IMR-90 (cell line): ENCODE measurements around the gene PLBD2. TPM values are rescaled to one million over a fixed set of nuclear protein-coding genes. Genes with fewer than 3 reads are reported as not detected.

ENCODE experiments used
- ATAC-seq: fragments of 200-7000 bp; cut with Tn5 transposase; 2 replicates; pipeline ENCODE4 v1.9.1; 2020; ENCODE audit warnings: low read depth, mild to moderate bottlenecking, moderate library complexity
- BruUV-seq: library from RNA; stranded (reverse); fragments of 400-500 nt; replicated peaks from 2 replicates; lab custom pipeline; 2021; lab: Mats Ljungman, UMichigan
- CTCF ChIA-PET: fragments of 300-600 bp; formaldehyde crosslinking; extraction: SDS; loops from one replicate; lab custom pipeline; 2021; ENCODE audit warnings: antibody characterized with exemption; lab: Yijun Ruan, JAX
- POLR2A ChIA-PET: fragments of 300-600 bp; sonication (Branson Sonifier 250); formaldehyde crosslinking; loops from one replicate; lab custom pipeline; 2022; ENCODE audit warnings: antibody characterized with exemption; ENCODE audit not compliant: unreplicated experiment; lab: Charles Lee
- DNase-seq: peaks from one replicate; pipeline ENCODE4 v3.0.0; 2013
- H2AFZ ChIP-seq: replicated peaks from 2 replicates; pipeline ENCODE3; 2013; ENCODE audit warnings: low read length, mild to moderate bottlenecking; ENCODE audit not compliant: poor library complexity
- H2AK5ac ChIP-seq: 2 replicates; pipeline ENCODE4 v1.6.1; 2013; ENCODE audit warnings: low read depth, low read length, inconsistent platforms
- H2AK9ac ChIP-seq: replicated peaks from 2 replicates; pipeline ENCODE3; 2013; ENCODE audit warnings: mild to moderate bottlenecking, low read depth, low read length, moderate library complexity; ENCODE audit not compliant: poor library complexity
- H2BK120ac ChIP-seq: 2 replicates; pipeline ENCODE4 v1.6.1; 2013; ENCODE audit warnings: low read depth, low read length, inconsistent platforms
- H2BK15ac ChIP-seq: 3 replicates; pipeline ENCODE4 v1.6.1; 2013; ENCODE audit warnings: low read depth, low read length, inconsistent platforms
- H2BK20ac ChIP-seq: 2 replicates; pipeline ENCODE4 v1.6.1; 2013; ENCODE audit warnings: low read depth, mild to moderate bottlenecking, inconsistent platforms, low read length, moderate library complexity
- H2BK5ac ChIP-seq: 2 replicates; pipeline ENCODE4 v1.6.1; 2013; ENCODE audit warnings: mild to moderate bottlenecking, low read depth, low read length, inconsistent platforms; ENCODE audit not compliant: poor library complexity, severe bottlenecking
- H3K14ac ChIP-seq: replicated peaks from 2 replicates; pipeline ENCODE4 v1.6.1; 2013; ENCODE audit warnings: low read depth, low read length, inconsistent platforms
- H3K18ac ChIP-seq: 2 replicates; pipeline ENCODE4 v1.6.1; 2013; ENCODE audit warnings: low read depth, low read length, control low read depth
- H3K23ac ChIP-seq: 2 replicates; pipeline ENCODE4 v1.6.1; 2013; ENCODE audit warnings: low read depth, low read length, inconsistent platforms
- H3K27ac ChIP-seq: 2 replicates; pipeline ENCODE4 v1.5.1; 2013; ENCODE audit warnings: mild to moderate bottlenecking, control low read depth, low read length; ENCODE audit not compliant: insufficient read depth
- H3K27me3 ChIP-seq: 2 replicates; pipeline ENCODE4 v1.6.1; 2013; ENCODE audit warnings: low read length; ENCODE audit not compliant: control insufficient read depth, insufficient read depth
- H3K36me3 ChIP-seq: 2 replicates; pipeline ENCODE4 v1.6.1; 2013; ENCODE audit warnings: low read length, mixed read lengths; ENCODE audit not compliant: control insufficient read depth, insufficient read depth
- H3K4ac ChIP-seq: 2 replicates; pipeline ENCODE4 v1.6.1; 2013; ENCODE audit warnings: low read depth, low read length, inconsistent platforms
- H3K4me1 ChIP-seq: 2 replicates; pipeline ENCODE4 v1.6.1; 2013; ENCODE audit warnings: low read length, mixed read lengths; ENCODE audit not compliant: control insufficient read depth, insufficient read depth
- H3K4me2 ChIP-seq: 2 replicates; pipeline ENCODE4 v1.6.1; 2013; ENCODE audit warnings: low read depth, mild to moderate bottlenecking, control low read depth, low read length, moderate library complexity
- H3K4me3 ChIP-seq: 2 replicates; pipeline ENCODE4 v1.5.1; 2013; ENCODE audit warnings: low read depth, mild to moderate bottlenecking, control low read depth, low read length, moderate library complexity; ENCODE audit not compliant: insufficient read depth
- H3K56ac ChIP-seq: 2 replicates; pipeline ENCODE4 v1.6.1; 2013; ENCODE audit warnings: low read length, inconsistent platforms; ENCODE audit not compliant: insufficient read depth; ENCODE audit errors: extremely low read depth
- H3K79me1 ChIP-seq, 2 experiments: 2 replicates each; pipeline ENCODE4 v1.6.1; 2013; ENCODE audit warnings: low read length in 2 of 2, inconsistent platforms in 1 of 2, low read depth in 1 of 2
- H3K9ac ChIP-seq: 2 replicates; pipeline ENCODE4 v1.6.1; 2013; ENCODE audit warnings: low read depth, low read length, control low read depth
- H3K9me1 ChIP-seq: 2 replicates; pipeline ENCODE4 v1.6.1; 2013; ENCODE audit warnings: low read length, inconsistent platforms; ENCODE audit not compliant: insufficient read depth
- H3K9me3 ChIP-seq: 2 replicates; pipeline ENCODE4 v1.6.1; 2013; ENCODE audit warnings: low read length; ENCODE audit not compliant: control insufficient read depth, insufficient read depth
- H4K20me1 ChIP-seq: 2 replicates; pipeline ENCODE4 v1.6.1; 2013; ENCODE audit warnings: low read length, inconsistent platforms; ENCODE audit not compliant: insufficient read depth
- H4K5ac ChIP-seq: 2 replicates; pipeline ENCODE4 v1.6.1; 2013; ENCODE audit warnings: mild to moderate bottlenecking, low read depth, low read length, control low read depth
- H4K8ac ChIP-seq, 2 experiments: 2 replicates each; pipeline ENCODE4 v1.6.1; 2013; ENCODE audit warnings: low read depth in 2 of 2, low read length in 2 of 2, control low read depth in 1 of 2, inconsistent platforms in 1 of 2
- H4K91ac ChIP-seq: 2 replicates; pipeline ENCODE4 v1.6.1; 2013; ENCODE audit warnings: low read depth, low read length, inconsistent platforms; ENCODE audit not compliant: insufficient read depth
- BHLHE40 ChIP-seq: fragments of 150-350 bp; IDR thresholded peaks from 2 replicates; pipeline ENCODE4 v1.6.1; 2016; ENCODE audit warnings: mild to moderate bottlenecking, low read depth, low read length
- ELK1 ChIP-seq: fragments of 150-350 bp; IDR thresholded peaks from 2 replicates; pipeline ENCODE4 v1.6.1; 2016; ENCODE audit warnings: low read depth, mild to moderate bottlenecking, low read length, moderate library complexity, borderline replicate concordance
- FOS ChIP-seq: fragments of 150-350 bp; IDR thresholded peaks from 2 replicates; pipeline ENCODE4 v1.6.1; 2016; ENCODE audit warnings: low read depth, low read length
- MAZ ChIP-seq: IDR thresholded peaks from 2 replicates; pipeline ENCODE4 v1.6.1; 2012; ENCODE audit warnings: low read depth, mild to moderate bottlenecking, low read length, improper control_type of control experiment, moderate library complexity, borderline replicate concordance
- MXI1 ChIP-seq: IDR thresholded peaks from 2 replicates; pipeline ENCODE4 v1.6.1; 2012; ENCODE audit warnings: low read depth, mild to moderate bottlenecking, low read length, moderate library complexity, borderline replicate concordance
- NFE2L2 ChIP-seq: fragments of 150-350 bp; IDR thresholded peaks from 2 replicates; pipeline ENCODE4 v1.6.1; 2016; ENCODE audit warnings: low read depth, mild to moderate bottlenecking, low read length
- POLR2A ChIP-seq: IDR thresholded peaks from 2 replicates; pipeline ENCODE4 v1.6.1; 2012; ENCODE audit warnings: mild to moderate bottlenecking, low read depth, low read length
- USF2 ChIP-seq: fragments of 150-350 bp; IDR thresholded peaks from 2 replicates; pipeline ENCODE4 v1.6.1; 2017; ENCODE audit warnings: mild to moderate bottlenecking, antibody characterized with exemption, low read length, low read depth
- WGBS, 2 experiments: methylation state at CpG; one replicate each; pipeline versions ENCODE4 v1.1.5 to v1.1.7; 2013; ENCODE audit warnings: missing lambda C conversion rate in 2 of 2; ENCODE audit not compliant: insufficient read length in 1 of 2; ENCODE audit errors: extremely low coverage in 2 of 2; 5-methylcytosine and 5-hydroxymethylcytosine counted together
- dilution Hi-C: fragments of 300-500 bp; cut with HindIII; formaldehyde crosslinking; loops from one replicate; pipeline ENCODE4 v1.14.3; 2018; ENCODE audit warnings: low sequenced_read_pairs; ENCODE audit not compliant: unreplicated experiment
- in situ Hi-C: fragments of 300-500 bp; cut with MboI; formaldehyde crosslinking; loops from 3 replicates; pipeline ENCODE4 v1.14.3; 2019; ENCODE audit warnings: low sequenced_read_pairs, inconsistent platforms, mixed read lengths
- intact Hi-C: fragments of 100-400 bp; cut with micrococcal nuclease; formaldehyde crosslinking; loops from 2 replicates; pipeline ENCODE4 v1.10.0; 2022
- polyA plus RNA-seq, 3 experiments: library from polyadenylated mRNA; depleted of rRNA; stranded (reverse); fragments of >200 nt; gene quantifications; 2 replicates each; pipeline ENCODE4 v1.2.3, GENCODE V29; 2012; ENCODE audit warnings: low replicate concordance in 1 of 3
- total RNA-seq: library from RNA; depleted of rRNA; stranded (reverse); fragments of >200 nt; gene quantifications from 2 replicates; pipeline ENCODE4 v1.2.3, GENCODE V29; 2012
- TF ChIP-seq, protein P1 (sequence below): conservative IDR thresholded peaks from 2 replicates; pipeline ENCODE4 v1.5.1; 2012; ENCODE audit warnings: mild to moderate bottlenecking, low read depth, low read length, improper control_type of control experiment

Gene PLBD2
- total and polyA plus RNA-seq, 2 of the 4 experiments (the other 2 are of a cell fraction), result 7.3 to 44.5 TPM

DNA sequence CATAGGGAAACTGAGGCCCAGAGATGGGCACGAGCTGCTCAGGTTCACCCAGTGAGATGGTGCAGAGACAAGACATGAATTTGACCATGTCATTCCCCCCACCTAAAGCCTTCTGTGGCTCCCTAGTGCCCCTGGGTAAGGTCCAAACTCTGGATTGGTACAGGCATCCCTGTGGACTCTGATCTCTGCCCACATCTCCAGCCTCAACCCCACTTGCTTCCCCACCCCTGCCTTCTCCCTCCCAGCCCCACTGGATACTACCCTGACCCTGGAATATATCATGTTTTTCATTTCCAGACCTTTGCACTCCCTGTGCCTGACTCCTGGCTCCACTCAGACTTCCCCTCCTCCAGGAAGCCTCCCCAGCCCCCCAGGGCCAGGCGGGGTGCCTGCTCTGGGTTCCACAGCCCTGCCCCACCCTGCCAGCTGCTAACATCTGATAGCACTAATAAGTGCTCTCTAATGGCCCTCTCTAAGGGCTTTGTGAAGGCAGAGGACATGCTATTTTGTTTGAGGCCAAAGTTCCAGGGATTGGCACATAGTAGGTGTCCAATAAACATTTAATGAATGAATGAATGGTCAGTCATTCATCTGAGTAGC is 62.7 kb downstream of the PLBD2 start:
- H3K9me1 ChIP-seq, result no peaks in the 10 kb centered on the region
- H3K4me1 ChIP-seq, result peaks cover 2% of the 10 kb centered on the region; the same call in 1 of the 2 replicates
- H2BK20ac ChIP-seq, result no peak overlapping the region
- no peak for DNase-seq
- no peak overlapping the region for H3K23ac ChIP-seq
- ChIA-PET POLR2A (no interaction called here), CTCF (no interaction called here)
- H3K9me3 ChIP-seq, result no peaks in the 10 kb centered on the region
- in situ Hi-C loops (no loop called here), dilution Hi-C loops (no loop called here), intact Hi-C loops (no loop called here)
- no peak overlapping the region for H2BK120ac ChIP-seq
- H3K27me3 ChIP-seq, result no peaks in the 10 kb centered on the region; the same call in 1 of the 2 replicates
- no peaks in the 10 kb centered on the region for H4K20me1 ChIP-seq
- H2BK15ac ChIP-seq, result no peak overlapping the region
- TF ChIP-seq NFE2L2, result no peak
- TF ChIP-seq POLR2A, result no peak
- TF ChIP-seq MAZ, result no peak
- TF ChIP-seq, protein P1, sequence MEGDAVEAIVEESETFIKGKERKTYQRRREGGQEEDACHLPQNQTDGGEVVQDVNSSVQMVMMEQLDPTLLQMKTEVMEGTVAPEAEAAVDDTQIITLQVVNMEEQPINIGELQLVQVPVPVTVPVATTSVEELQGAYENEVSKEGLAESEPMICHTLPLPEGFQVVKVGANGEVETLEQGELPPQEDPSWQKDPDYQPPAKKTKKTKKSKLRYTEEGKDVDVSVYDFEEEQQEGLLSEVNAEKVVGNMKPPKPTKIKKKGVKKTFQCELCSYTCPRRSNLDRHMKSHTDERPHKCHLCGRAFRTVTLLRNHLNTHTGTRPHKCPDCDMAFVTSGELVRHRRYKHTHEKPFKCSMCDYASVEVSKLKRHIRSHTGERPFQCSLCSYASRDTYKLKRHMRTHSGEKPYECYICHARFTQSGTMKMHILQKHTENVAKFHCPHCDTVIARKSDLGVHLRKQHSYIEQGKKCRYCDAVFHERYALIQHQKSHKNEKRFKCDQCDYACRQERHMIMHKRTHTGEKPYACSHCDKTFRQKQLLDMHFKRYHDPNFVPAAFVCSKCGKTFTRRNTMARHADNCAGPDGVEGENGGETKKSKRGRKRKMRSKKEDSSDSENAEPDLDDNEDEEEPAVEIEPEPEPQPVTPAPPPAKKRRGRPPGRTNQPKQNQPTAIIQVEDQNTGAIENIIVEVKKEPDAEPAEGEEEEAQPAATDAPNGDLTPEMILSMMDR, result no peak
- TF ChIP-seq MXI1, result no peak
- TF ChIP-seq FOS, result no peak
- TF ChIP-seq USF2, result no peak
- TF ChIP-seq ELK1, result no peak
- TF ChIP-seq BHLHE40, result no peak
- no peak overlapping the region for H4K5ac ChIP-seq
- no peak for ATAC-seq
- no peak overlapping the region for H2AK9ac ChIP-seq
- no peak overlapping the region for H3K4ac ChIP-seq
- no peak overlapping the region for H4K8ac ChIP-seq
- no peak overlapping the region for H2AFZ ChIP-seq
- H3K79me1 ChIP-seq, result peaks cover 0 to 8% of the 10 kb centered on the region in 2 experiments; a peak in 2 of 4 replicates
- H3K36me3 ChIP-seq, result no peaks in the 10 kb centered on the region
- BruUV-seq, result no TSS peak
- no peak overlapping the region for H2AK5ac ChIP-seq
- H2BK5ac ChIP-seq, result no peak overlapping the region
- no peak overlapping the region for H3K18ac ChIP-seq
- no peak overlapping the region for H3K4me3 ChIP-seq
- no CpG with 5 or more reads among the region's 2 CpGs for WGBS, 2 experiments
- H3K4me2 ChIP-seq, result no peak overlapping the region
- H3K27ac ChIP-seq, result no peak overlapping the region
- H3K56ac ChIP-seq, result no peak overlapping the region
- H4K91ac ChIP-seq, result no peak overlapping the region
- no peak overlapping the region for H3K14ac ChIP-seq
- H3K9ac ChIP-seq, result no peak overlapping the region
